Measurements from ENCODE around the gene VPS13D.

GRCh38 chr1:12548279-12548972, 318.6 kb downstream of the VPS13D start:
- no peak for TF ChIP-seq POLR2A (IDR thresholded peaks at IDR 0.05; ENCODE audit: extremely low read depth, insufficient read length)
- TF ChIP-seq, protein P1, sequence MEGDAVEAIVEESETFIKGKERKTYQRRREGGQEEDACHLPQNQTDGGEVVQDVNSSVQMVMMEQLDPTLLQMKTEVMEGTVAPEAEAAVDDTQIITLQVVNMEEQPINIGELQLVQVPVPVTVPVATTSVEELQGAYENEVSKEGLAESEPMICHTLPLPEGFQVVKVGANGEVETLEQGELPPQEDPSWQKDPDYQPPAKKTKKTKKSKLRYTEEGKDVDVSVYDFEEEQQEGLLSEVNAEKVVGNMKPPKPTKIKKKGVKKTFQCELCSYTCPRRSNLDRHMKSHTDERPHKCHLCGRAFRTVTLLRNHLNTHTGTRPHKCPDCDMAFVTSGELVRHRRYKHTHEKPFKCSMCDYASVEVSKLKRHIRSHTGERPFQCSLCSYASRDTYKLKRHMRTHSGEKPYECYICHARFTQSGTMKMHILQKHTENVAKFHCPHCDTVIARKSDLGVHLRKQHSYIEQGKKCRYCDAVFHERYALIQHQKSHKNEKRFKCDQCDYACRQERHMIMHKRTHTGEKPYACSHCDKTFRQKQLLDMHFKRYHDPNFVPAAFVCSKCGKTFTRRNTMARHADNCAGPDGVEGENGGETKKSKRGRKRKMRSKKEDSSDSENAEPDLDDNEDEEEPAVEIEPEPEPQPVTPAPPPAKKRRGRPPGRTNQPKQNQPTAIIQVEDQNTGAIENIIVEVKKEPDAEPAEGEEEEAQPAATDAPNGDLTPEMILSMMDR (IDR thresholded peaks at IDR 0.05; ENCODE audit: low read depth, low read length) = no peak
